ENCODE measurements around the gene TMCO5A.

- TF ChIP-seq CTCF (IDR thresholded peaks at IDR 0.05) (no peak), POLR2A (IDR thresholded peaks at IDR 0.05) (no peak)
Observed at GRCh38 chr15:37903919-37904625, 30.4 kb upstream of the TMCO5A start.

All from right lobe of liver (tissue), 4 donors.